Lung (tissue), 12 donors: ENCODE results near the gene CCDC24. TPM values are rescaled to one million over a fixed set of nuclear protein-coding genes. Genes with fewer than 3 reads are reported as not detected.

Source experiments
- ATAC-seq: fragments of 200-7000 bp; cut with Tn5 transposase; one replicate; pipeline ENCODE4 v1.9.1; 2020; ENCODE audit warnings: moderate number of reproducible peaks; ENCODE audit not compliant: insufficient read depth, low FRiP score
- DNase-seq, 3 donors: peaks; one replicate each; pipeline ENCODE4 v3.0.0-alpha.2; 2013 to 2017
- H3K27ac ChIP-seq, 2 donors: one replicate each; pipeline ENCODE4 v1.5.1; 2013; ENCODE audit warnings: mild to moderate bottlenecking in 2 of 2, moderate library complexity in 2 of 2, control low read depth in 1 of 2, inconsistent platforms in 1 of 2, low read depth in 1 of 2, low read length in 1 of 2
- H3K27me3 ChIP-seq, 3 donors: one replicate each; pipeline ENCODE4 v1.5.1; 2013; ENCODE audit warnings: low read length in 2 of 3; ENCODE audit not compliant: control insufficient read depth in 3 of 3, insufficient read depth in 3 of 3
- H3K36me3 ChIP-seq, 4 donors: one replicate each; pipeline ENCODE4 v1.5.1; 2013; ENCODE audit warnings: low read length in 4 of 4, mild to moderate bottlenecking in 1 of 4, moderate library complexity in 1 of 4; ENCODE audit not compliant: control insufficient read depth in 4 of 4, insufficient read depth in 4 of 4
- H3K4me1 ChIP-seq, 5 donors: one replicate each; pipeline ENCODE4 v1.5.1; 2013; ENCODE audit warnings: low read length in 5 of 5, mild to moderate bottlenecking in 2 of 5, moderate library complexity in 1 of 5; ENCODE audit not compliant: control insufficient read depth in 5 of 5, insufficient read depth in 5 of 5
- H3K4me3 ChIP-seq: one replicate; pipeline ENCODE4 v1.5.1; 2013; ENCODE audit warnings: mild to moderate bottlenecking, control low read depth, moderate library complexity
- H3K9ac ChIP-seq, 2 donors: one replicate each; pipeline ENCODE4 v1.5.1; 2013; ENCODE audit warnings: low read length in 2 of 2, control low read depth in 1 of 2; ENCODE audit not compliant: insufficient read depth in 1 of 2
- H3K9me3 ChIP-seq, 4 donors: one replicate each; pipeline ENCODE4 v1.5.1; 2013; ENCODE audit warnings: low read length in 3 of 4, mild to moderate bottlenecking in 1 of 4, moderate library complexity in 1 of 4; ENCODE audit not compliant: control insufficient read depth in 4 of 4, insufficient read depth in 3 of 4
- CTCF ChIP-seq: IDR thresholded peaks from 2 replicates; pipeline ENCODE4 v1.5.1; 2012; ENCODE audit warnings: mild to moderate bottlenecking; ENCODE audit errors: control extremely low read depth, extremely low read depth
- WGBS, 2 donors: extraction: QIAGEN DNeasy Blood & Tissue Kit; methylation state at CpG; one replicate each; pipeline ENCODE4 v1.1.7; 2013; 5-methylcytosine and 5-hydroxymethylcytosine counted together
- polyA plus RNA-seq, 2 donors: library from polyadenylated mRNA; stranded (reverse); fragments of 200-250 nt; gene quantifications; one replicate each; pipeline ENCODE4 v1.2.1, GENCODE V29; 2013
- total RNA-seq, 2 donors: library from RNA; depleted of rRNA in 1 of 2; stranded (reverse); fragments of >200 nt in 1 of 2; gene quantifications; one replicate each; pipeline ENCODE4 v1.2.1, GENCODE V29; 2014 to 2021
- donor health status: control.
- donor health status: control.
- donor health status: Bipolar disorder and iron deficiency.
- donor health status: healthy.
- donor health status: DM: yes; HTN: yes; CAD: no.

The CCDC24 gene
- total and polyA plus RNA-seq, 4 donors = 9.9 to 20.1 (median 13.2) TPM

- Histone ChIP-seq H3K36me3 (peaks cover 8 to 46% (median 18%) of the 10 kb centered on the region in 4 donors), H3K4me3 (no peak overlapping the region), H3K9me3 (no peaks in the 10 kb centered on the region), H3K9ac (no peak overlapping the region), H3K27me3 (no peaks in the 10 kb centered on the region), H3K4me1 (no peaks in the 10 kb centered on the region), H3K27ac (no peak overlapping the region)
- TF ChIP-seq CTCF = no peak
- ATAC-seq (no peak), DNase-seq (no peak)
- WGBS, 2 donors = 97 to 99% methylated on average over 8 of the region's 8 CpGs
Measured at GRCh38 chr1:43956234-43956633, 35.2 kb upstream of the CCDC24 start.

- Histone ChIP-seq H3K9me3 (no peaks in the 10 kb centered on the region), H3K4me1 (no peaks in the 10 kb centered on the region), H3K27me3 (no peaks in the 10 kb centered on the region), H3K4me3 (no peak overlapping the region), H3K9ac (no peak overlapping the region), H3K36me3 (peaks cover 13 to 49% (median 19%) of the 10 kb centered on the region in 4 donors), H3K27ac (no peak overlapping the region)
- TF ChIP-seq CTCF = no peak
- WGBS, 2 donors = 85 to 87% methylated on average over 7 of the region's 7 CpGs
- ATAC-seq = no peak
- DNase-seq = no peak
Measured at GRCh38 chr1:43957407-43958040, 33.9 kb upstream of the CCDC24 start.

GRCh38 chr1:43958351-43959255, 32.8 kb upstream of the CCDC24 start:
- no peaks in the 10 kb centered on the region for H3K9me3 ChIP-seq
- ATAC-seq = no peak

More at GRCh38 chr1:43958351-43959255, 32.8 kb upstream of the CCDC24 start:
- peaks cover 13 to 46% (median 19%) of the 10 kb centered on the region in 4 donors for H3K36me3 ChIP-seq
- no peak for DNase-seq
- H3K27me3 ChIP-seq = no peaks in the 10 kb centered on the region
- WGBS, 2 donors = 91 to 93% methylated on average over 9 of the region's 9 CpGs
- no peak overlapping the region for H3K27ac ChIP-seq
- no peak overlapping the region for H3K9ac ChIP-seq
- no peak overlapping the region for H3K4me3 ChIP-seq
- no peaks in the 10 kb centered on the region for H3K4me1 ChIP-seq
- TF ChIP-seq CTCF = no peak
